H1 (cell line): Measurements from ENCODE around the gene DMXL1. TPM values are rescaled to one million over a fixed set of nuclear protein-coding genes. Genes with fewer than 3 reads are reported as not detected.

Experiments used
- E2F6 ChIP-seq: IDR thresholded peaks from 2 replicates; pipeline ENCODE4 v1.6.1; 2012; ENCODE audit warnings: inconsistent platforms
- EP300 ChIP-seq, 2 experiments: IDR thresholded peaks; 1 replicate in 1 of 2; 2 replicates in 1 of 2; pipeline ENCODE4 v1.6.1; 2011 to 2012; ENCODE audit warnings: low read depth in 2 of 2, low read length in 2 of 2, mild to moderate bottlenecking in 2 of 2, borderline replicate concordance in 1 of 2, inconsistent platforms in 1 of 2, moderate library complexity in 1 of 2
- HDAC2 ChIP-seq, 2 experiments: fragments of 300-600 bp in 1 of 2; sonication (generic) in 1 of 2; IDR thresholded peaks; 2 replicates each; pipeline ENCODE4 v1.6.1; 2011 to 2012; ENCODE audit warnings: low read depth in 2 of 2, low read length in 2 of 2, mild to moderate bottlenecking in 2 of 2, moderate library complexity in 2 of 2, borderline replicate concordance in 1 of 2, inconsistent platforms in 1 of 2
- TBP ChIP-seq: IDR thresholded peaks from 2 replicates; pipeline ENCODE4 v1.6.1; 2011; ENCODE audit warnings: low read depth, low read length, improper control_type of control experiment
- polyA plus RNA-seq, 7 experiments: library from polyadenylated mRNA; depleted of rRNA in 3 of 7; stranded (reverse) in 5 of 7; unstranded in 2 of 7; fragments of >200 nt in 5 of 7; fragments of 200-250 nt in 2 of 7; gene quantifications; 1 replicate in 5 of 7; 2 replicates in 1 of 7; 4 replicates in 1 of 7; pipeline versions ENCODE4 v1.2.1 to v1.2.3, GENCODE V29; 2011 to 2013; ENCODE audit warnings: missing spikeins in 2 of 7, mixed read lengths in 2 of 7
- total RNA-seq: library from RNA; stranded (reverse); fragmentation: NEBNext Ultra II Directional; extraction: Animal tissue kit (Norgen Biotek cat#: 25700); gene quantifications from 2 replicates; pipeline ENCODE4 v1.2.1, GENCODE V29; 2021

DMXL1 gene
- total and polyA plus RNA-seq, 2 of the 8 experiments (the other 6 are each of a cell fraction or from before 2014, with no cell fraction given), result 10.1 to 43.9 TPM

- TF ChIP-seq E2F6 (no peak), TBP (peak; percentile 80), HDAC2 (IDR thresholded peaks at IDR 0.05; ENCODE audit: borderline replicate concordance in 1 of 2, low read depth in 2 of 2, low read length in 2 of 2) (peak in 1 of 2 experiments; percentile 91; a peak in 1 of 4 replicates), EP300 (IDR thresholded peaks at IDR 0.05; ENCODE audit: borderline replicate concordance in 1 of 2, low read depth in 2 of 2, low read length in 2 of 2) (no peak)
Observed at GRCh38 chr5:119070828-119071560, at the start of gene DMXL1 (continued).
